ENCODE results near the gene NKAIN1. TPM values are rescaled to one million over a fixed set of nuclear protein-coding genes. Genes with fewer than 3 reads are reported as not detected.

NKAIN1 gene
- polyA plus RNA-seq, 1 experiment = 0.05 TPM

GRCh38 chr1:31259746-31260145 is 20.1 kb upstream of the NKAIN1 start:
- CTCF ChIA-PET = no interaction called here
- POLR2A ChIA-PET = no interaction called here
- H3K27ac ChIP-seq (ENCODE audit: low read depth, low read length) = no peak overlapping the region
- H3K9me3 ChIP-seq (ENCODE audit: control insufficient read depth, insufficient read depth, low read length) = no peaks in the 10 kb centered on the region
- H3K4me3 ChIP-seq (ENCODE audit: low read depth, low read length) = no peak overlapping the region
- TF ChIP-seq CTCF (IDR thresholded peaks at IDR 0.05; ENCODE audit: low read depth, low read length) = no peak
- DNase-seq (ENCODE audit: low read depth, low spot score) = no peak
- H3K27me3 ChIP-seq (ENCODE audit: control insufficient read depth, insufficient read depth, low read length) = no peaks in the 10 kb centered on the region

- TF ChIP-seq CTCF (IDR thresholded peaks at IDR 0.05; ENCODE audit: low read depth, low read length) = no peak
- no peaks in the 10 kb centered on the region for H3K27me3 ChIP-seq (ENCODE audit: control insufficient read depth, insufficient read depth, low read length)
- no peak for DNase-seq (ENCODE audit: low read depth, low spot score)
- ChIA-PET CTCF (no interaction called here), POLR2A (no interaction called here)
- no peak overlapping the region for H3K27ac ChIP-seq (ENCODE audit: low read depth, low read length)
- no peaks in the 10 kb centered on the region for H3K9me3 ChIP-seq (ENCODE audit: control insufficient read depth, insufficient read depth, low read length)
- no peak overlapping the region for H3K4me3 ChIP-seq (ENCODE audit: low read depth, low read length)
These were observed 18.9 kb upstream of the NKAIN1 start for GRCh38 chr1:31258581-31258980.

GRCh38 chr1:31257213-31257612 is 17.5 kb upstream of the NKAIN1 start:
- ChIA-PET POLR2A (interaction anchor here (0.6 kb wide), 1 partner anchor 22 kb away, joined by 3 read pairs; no protein-coding TSS in a partner anchor), CTCF (no interaction called here)

GRCh38 chr1:31249854-31250253 is 10.2 kb upstream of the NKAIN1 start:
- H3K27ac ChIP-seq (ENCODE audit: low read depth, low read length) = no peak overlapping the region
- ChIA-PET POLR2A (no interaction called here), CTCF (interaction anchor here (0.6 kb wide), 1 partner anchor 173 kb away, joined by 5 read pairs; no protein-coding TSS in a partner anchor)
- no peaks in the 10 kb centered on the region for H3K9me3 ChIP-seq (ENCODE audit: control insufficient read depth, insufficient read depth, low read length)
- no peak for TF ChIP-seq CTCF (IDR thresholded peaks at IDR 0.05; ENCODE audit: low read depth, low read length)
- no peak for DNase-seq (ENCODE audit: low read depth, low spot score)
- H3K27me3 ChIP-seq (ENCODE audit: control insufficient read depth, insufficient read depth, low read length) = no peaks in the 10 kb centered on the region
- H3K4me3 ChIP-seq (ENCODE audit: low read depth, low read length) = no peak overlapping the region

More at GRCh38 chr1:31257213-31257612, 17.5 kb upstream of the NKAIN1 start:
- no peak for DNase-seq (ENCODE audit: low read depth, low spot score)
- H3K9me3 ChIP-seq (ENCODE audit: control insufficient read depth, insufficient read depth, low read length) = no peaks in the 10 kb centered on the region
- TF ChIP-seq CTCF (IDR thresholded peaks at IDR 0.05; ENCODE audit: low read depth, low read length) = no peak
- no peak overlapping the region for H3K4me3 ChIP-seq (ENCODE audit: low read depth, low read length)
- H3K27me3 ChIP-seq (ENCODE audit: control insufficient read depth, insufficient read depth, low read length) = no peaks in the 10 kb centered on the region
- no peak overlapping the region for H3K27ac ChIP-seq (ENCODE audit: low read depth, low read length)

GRCh38 chr1:31248276-31248675 is 8.6 kb upstream of the NKAIN1 start:
- Histone ChIP-seq H3K27me3 (ENCODE audit: control insufficient read depth, insufficient read depth, low read length) (no peaks in the 10 kb centered on the region), H3K9me3 (ENCODE audit: control insufficient read depth, insufficient read depth, low read length) (no peaks in the 10 kb centered on the region), H3K27ac (ENCODE audit: low read depth, low read length) (no peak overlapping the region), H3K4me3 (ENCODE audit: low read depth, low read length) (no peak overlapping the region)
- ChIA-PET CTCF (interaction anchor here (0.8 kb wide), 1 partner anchor 65 kb away, joined by 3 read pairs; no protein-coding TSS in a partner anchor), POLR2A (no interaction called here)
- no peak for TF ChIP-seq CTCF (IDR thresholded peaks at IDR 0.05; ENCODE audit: low read depth, low read length)
- no peak for DNase-seq (ENCODE audit: low read depth, low spot score)

All from AG04450 (cell line).